Thyroid gland (tissue), 4 donors: Measurements from ENCODE around the gene RPL15.

Source experiments
- POLR2A ChIP-seq, 2 donors: fragments of 450-650 bp; IDR thresholded peaks; one replicate each; pipeline ENCODE4 v1.6.1; 2017; ENCODE audit warnings: antibody characterized with exemption in 2 of 2, mild to moderate bottlenecking in 2 of 2, moderate library complexity in 1 of 2
- TF ChIP-seq, protein P1 (sequence below), 6 experiments: fragments of 200-600 bp in 3 of 6; fragments of 450-650 bp in 3 of 6; sonication (generic) in 3 of 6; IDR thresholded peaks; one replicate each; pipeline ENCODE4 v1.5.1; 2016 to 2019; ENCODE audit warnings: antibody characterized with exemption in 6 of 6, mild to moderate bottlenecking in 2 of 6, inconsistent platforms in 1 of 6, moderate library complexity in 1 of 6

DNA sequence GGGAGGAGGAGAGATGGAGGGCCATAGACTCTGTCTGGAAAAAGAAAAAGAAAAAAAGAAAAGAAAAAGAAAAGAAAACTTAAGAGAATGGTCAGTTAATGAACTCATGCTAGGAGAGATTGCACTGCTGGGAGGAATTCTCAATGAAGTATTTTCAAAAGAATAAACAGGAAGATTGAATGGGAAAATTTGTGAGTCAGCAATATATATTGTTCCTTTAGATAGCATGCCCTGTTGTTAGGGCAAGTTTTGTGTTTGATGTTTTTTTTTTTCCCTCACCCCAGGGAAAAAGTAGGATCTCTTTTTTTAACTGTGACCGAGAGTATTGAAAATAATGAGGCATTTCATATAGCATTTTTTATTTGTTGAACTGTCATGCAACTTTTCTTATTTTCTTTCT, 20.4 kb downstream of the RPL15 start:
- TF ChIP-seq, protein P1, sequence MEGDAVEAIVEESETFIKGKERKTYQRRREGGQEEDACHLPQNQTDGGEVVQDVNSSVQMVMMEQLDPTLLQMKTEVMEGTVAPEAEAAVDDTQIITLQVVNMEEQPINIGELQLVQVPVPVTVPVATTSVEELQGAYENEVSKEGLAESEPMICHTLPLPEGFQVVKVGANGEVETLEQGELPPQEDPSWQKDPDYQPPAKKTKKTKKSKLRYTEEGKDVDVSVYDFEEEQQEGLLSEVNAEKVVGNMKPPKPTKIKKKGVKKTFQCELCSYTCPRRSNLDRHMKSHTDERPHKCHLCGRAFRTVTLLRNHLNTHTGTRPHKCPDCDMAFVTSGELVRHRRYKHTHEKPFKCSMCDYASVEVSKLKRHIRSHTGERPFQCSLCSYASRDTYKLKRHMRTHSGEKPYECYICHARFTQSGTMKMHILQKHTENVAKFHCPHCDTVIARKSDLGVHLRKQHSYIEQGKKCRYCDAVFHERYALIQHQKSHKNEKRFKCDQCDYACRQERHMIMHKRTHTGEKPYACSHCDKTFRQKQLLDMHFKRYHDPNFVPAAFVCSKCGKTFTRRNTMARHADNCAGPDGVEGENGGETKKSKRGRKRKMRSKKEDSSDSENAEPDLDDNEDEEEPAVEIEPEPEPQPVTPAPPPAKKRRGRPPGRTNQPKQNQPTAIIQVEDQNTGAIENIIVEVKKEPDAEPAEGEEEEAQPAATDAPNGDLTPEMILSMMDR (IDR thresholded peaks at IDR 0.05) = no peak
- TF ChIP-seq POLR2A (IDR thresholded peaks at IDR 0.05) = no peak
